HG03378 (cell line): ENCODE data around the gene VEGFA.

Source experiments
- ATAC-seq: cut with Tn5 transposase; IDR thresholded peaks from one replicate; pipeline ENCODE4 v1.9.1; 2021; ENCODE audit warnings: mild to moderate bottlenecking, moderate library complexity; ENCODE audit not compliant: unreplicated experiment

Gene VEGFA

GRCh38 chr6:43771858-43772680, 2.1 kb downstream of the VEGFA start:
- ATAC-seq = no peak

DNA sequence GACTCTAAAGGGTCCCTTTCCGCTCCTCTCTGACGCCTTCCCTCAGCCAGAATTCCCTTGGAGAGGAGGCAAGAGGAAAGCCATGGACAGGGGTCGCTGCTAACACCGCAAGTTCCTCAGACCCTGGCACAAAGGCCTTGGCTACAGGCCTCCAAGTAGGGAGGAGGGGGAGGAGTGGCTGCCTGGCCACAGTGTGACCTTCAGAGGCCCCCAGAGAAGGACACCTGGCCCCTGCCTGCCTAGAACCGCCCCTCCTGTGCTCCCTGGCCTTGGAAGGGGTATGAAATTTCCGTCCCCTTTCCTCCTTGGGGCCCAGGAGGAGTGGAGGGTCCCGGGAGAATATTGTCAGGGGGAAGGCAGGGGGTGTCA, 2.7 kb downstream of the VEGFA start:
- no peak for ATAC-seq

DNA sequence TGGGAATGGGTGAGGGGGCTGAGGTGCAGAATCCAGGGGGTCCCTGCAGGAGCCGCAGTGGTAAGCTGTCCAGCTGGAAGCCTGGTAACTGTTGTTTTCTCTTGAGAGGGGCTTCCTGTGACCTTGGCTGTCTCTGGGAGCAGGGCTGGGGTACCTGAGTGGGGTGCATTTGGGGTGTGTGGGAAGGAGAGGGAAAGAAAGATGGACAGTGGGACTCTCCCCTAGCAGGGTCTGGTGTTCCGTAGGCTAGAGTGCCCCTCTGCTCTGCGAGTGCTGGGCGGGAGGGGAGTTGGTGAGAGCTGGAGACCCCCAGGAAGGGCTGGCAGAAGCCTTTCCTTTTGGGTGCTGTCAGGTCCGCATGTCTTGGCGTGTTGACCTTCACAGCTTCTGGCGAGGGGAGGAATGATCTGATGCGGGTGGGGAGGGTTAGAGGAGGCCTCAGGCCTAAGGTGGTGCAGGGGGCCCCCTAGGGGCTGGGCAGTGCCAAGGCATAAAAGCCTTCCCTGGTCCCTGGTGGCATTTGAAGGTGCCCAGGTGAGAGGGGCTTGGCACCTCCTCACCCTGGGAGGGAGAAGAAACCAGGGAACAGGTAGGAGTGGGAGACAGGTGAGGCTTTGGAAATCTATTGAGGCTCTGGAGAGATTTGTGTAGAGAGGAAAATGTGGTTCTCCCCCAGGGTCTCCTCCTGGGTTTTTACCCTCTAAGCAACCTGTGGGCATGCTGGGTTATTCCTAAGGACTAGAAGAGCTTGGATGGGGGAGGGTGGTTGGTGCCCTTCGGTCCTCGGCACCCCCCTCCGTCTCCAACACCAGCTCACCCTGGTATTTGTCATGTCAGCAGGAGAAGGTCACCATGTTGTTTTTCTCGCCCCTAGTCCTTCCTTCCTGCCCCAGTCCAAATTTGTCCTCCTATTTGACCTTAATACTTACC, 3.3 kb downstream of the VEGFA start:
- no peak for ATAC-seq

DNA sequence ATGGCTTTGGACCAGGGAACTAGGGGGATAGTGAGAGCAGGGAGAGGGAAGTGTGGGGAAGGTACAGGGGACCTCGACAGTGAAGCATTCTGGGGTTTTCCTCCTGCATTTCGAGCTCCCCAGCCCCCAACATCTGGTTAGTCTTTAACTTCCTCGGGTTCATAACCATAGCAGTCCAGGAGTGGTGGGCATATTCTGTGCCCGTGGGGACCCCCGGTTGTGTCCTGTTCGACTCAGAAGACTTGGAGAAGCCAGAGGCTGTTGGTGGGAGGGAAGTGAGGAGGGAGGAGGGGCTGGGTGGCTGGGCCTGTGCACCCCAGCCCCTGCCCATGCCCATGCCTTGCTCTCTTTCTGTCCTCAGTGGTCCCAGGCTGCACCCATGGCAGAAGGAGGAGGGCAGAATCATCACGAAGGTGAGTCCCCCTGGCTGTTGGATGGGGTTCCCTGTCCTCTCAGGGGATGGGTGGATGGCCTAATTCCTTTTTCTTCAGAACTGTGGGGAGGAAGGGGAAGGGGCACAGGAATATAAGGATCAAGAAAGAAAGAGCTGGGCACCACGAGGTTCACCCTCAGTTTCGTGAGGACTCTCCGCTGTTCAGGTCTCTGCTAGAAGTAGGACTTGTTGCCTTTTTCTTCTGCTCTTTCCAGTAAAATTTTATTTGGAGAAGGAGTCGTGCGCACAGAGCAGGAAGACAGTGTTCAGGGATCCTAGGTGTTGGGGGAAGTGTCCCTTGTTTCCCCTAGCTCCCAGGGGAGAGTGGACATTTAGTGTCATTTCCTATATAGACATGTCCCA, 4.2 kb downstream of the VEGFA start:
- no peak for ATAC-seq

GRCh38 chr6:43774776-43775534, 4.9 kb downstream of the VEGFA start:
- ATAC-seq = no peak

- no peak for ATAC-seq
These were observed 5.5 kb downstream of the VEGFA start for GRCh38 chr6:43775535-43775885.

DNA sequence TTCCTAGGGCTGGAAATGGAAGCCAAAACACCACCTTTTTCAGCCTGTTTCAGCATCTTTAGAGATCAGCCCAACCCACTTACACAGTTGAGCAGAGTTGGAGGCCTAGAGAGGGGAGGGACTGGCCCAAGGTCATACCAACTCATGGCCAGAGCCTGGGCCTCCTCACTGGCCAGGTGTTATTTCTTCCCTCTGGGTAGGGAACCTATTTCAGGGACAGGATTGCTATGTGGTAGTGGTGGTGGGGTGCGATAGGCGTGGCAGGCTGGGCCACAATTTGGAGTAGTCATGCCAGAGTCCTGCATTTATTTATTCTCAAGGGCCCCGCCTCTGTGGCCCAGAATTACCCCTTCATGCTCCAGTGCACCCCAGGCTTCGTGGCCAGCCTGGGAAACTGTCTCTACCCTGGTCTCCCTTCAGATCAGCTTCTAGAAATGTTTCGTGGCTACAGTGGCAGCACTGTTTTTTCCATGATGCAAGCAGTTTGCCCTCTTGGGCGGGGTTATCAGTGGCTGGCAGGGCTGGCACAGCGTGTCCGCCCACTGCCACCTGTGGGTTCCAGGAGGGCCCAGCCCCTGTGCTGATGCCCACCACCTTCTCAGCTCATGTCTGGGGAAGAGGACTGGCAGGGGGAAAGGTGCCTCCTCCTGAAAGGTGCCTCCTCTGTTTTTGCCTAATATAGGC, 6.2 kb downstream of the VEGFA start:
- no peak for ATAC-seq

- no peak for ATAC-seq
These were observed 7.1 kb downstream of the VEGFA start for GRCh38 chr6:43776799-43777776.

DNA sequence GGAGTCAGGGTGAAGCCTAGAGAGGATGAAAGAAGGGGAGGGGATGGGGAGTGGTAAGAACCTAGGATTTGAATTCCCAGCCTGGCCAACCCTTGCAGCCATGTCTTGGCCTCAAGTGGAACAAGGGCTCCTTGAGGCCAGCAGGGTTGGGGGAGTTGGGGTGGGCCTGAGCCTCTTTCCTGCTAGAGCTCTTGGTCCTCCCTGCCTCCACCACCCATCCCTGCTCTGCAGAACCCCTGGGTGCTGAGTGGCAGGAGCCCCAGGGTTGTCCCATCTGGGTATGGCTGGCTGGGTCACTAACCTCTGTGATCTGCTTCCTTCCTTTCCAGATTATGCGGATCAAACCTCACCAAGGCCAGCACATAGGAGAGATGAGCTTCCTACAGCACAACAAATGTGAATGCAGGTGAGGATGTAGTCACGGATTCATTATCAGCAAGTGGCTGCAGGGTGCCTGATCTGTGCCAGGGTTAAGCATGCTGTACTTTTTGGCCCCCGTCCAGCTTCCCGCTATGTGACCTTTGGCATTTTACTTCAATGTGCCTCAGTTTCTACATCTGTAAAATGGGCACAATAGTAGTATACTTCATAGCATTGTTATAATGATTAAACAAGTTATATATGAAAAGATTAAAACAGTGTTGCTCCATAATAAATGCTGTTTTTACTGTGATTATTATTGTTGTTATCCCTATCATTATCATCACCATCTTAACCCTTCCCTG, 8.3 kb downstream of the VEGFA start:
- no peak for ATAC-seq

GRCh38 chr6:43778976-43779851, 9.2 kb downstream of the VEGFA start:
- ATAC-seq = no peak

- no peak for ATAC-seq
These were observed 9.8 kb downstream of the VEGFA start for GRCh38 chr6:43779852-43780236.

- ATAC-seq = no peak
These were observed 10.3 kb downstream of the VEGFA start for GRCh38 chr6:43780293-43780692.

GRCh38 chr6:43780941-43781928, 11.2 kb downstream of the VEGFA start:
- no peak for ATAC-seq

- ATAC-seq = no peak
These were observed 12.1 kb downstream of the VEGFA start for GRCh38 chr6:43781941-43782704.
